Measurements from ENCODE around the gene LGALS8.
A peak's percentile ranks its signal among the peaks of the same experiment; 100 is the strongest.
"Not testable (repeated sequence)": the region's sequence is repeated elsewhere in the genome, so short reads cannot be mapped to it uniquely, and the experiment has no call there.

The LGALS8 gene

DNA sequence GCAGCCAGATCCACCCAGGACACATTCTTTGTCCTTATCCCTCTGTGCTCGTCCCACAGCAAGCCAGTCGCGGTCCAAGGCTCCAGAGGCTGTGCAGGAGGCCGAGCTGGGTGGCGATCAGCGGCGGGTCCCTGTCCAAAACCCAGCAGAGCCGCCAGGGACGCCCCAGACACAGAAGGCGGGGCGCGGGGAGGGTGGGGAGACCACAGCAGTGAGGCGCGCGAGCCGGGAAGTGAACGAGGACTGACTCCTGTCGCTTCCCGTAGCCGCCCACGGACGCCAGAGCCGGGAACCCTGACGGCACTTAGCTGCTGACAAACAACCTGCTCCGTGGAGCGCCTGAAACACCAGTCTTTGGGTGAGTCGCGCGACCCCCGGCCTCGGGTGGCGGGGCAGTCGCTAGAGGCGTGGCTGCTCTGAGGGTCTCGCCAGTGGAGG is at the start of gene LGALS8:
Gene LGALS8, plus strand, starts transcription at position 279 of the 438 bp plus-strand sequence. CDS start 2,089 bp downstream, outside the sequence.
- TF ChIP-seq, protein P1, sequence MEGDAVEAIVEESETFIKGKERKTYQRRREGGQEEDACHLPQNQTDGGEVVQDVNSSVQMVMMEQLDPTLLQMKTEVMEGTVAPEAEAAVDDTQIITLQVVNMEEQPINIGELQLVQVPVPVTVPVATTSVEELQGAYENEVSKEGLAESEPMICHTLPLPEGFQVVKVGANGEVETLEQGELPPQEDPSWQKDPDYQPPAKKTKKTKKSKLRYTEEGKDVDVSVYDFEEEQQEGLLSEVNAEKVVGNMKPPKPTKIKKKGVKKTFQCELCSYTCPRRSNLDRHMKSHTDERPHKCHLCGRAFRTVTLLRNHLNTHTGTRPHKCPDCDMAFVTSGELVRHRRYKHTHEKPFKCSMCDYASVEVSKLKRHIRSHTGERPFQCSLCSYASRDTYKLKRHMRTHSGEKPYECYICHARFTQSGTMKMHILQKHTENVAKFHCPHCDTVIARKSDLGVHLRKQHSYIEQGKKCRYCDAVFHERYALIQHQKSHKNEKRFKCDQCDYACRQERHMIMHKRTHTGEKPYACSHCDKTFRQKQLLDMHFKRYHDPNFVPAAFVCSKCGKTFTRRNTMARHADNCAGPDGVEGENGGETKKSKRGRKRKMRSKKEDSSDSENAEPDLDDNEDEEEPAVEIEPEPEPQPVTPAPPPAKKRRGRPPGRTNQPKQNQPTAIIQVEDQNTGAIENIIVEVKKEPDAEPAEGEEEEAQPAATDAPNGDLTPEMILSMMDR (IDR thresholded peaks at IDR 0.05; ENCODE audit: low read depth, low read length) = no peak
- DNase-seq (ENCODE audit: extremely low read depth, low read depth) = peak; percentile 57

DNA sequence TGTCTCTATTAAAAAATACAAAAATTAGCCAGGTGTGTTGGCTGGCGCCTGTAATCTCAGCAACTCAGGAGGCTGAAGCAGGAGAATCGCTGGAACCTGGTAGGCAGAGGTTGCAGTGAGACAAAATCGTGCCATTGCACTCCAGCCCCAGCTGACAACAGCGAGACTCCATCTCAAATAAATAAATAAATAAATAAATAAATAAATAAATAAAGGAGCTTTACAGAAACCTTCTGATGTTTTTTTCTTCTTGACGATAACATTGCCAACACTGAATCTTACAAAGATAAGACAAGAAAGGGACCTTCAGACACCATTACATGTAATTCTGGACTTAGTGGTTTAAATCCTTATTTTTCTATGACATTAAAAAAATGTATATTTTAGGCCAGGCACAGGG is 47.8 kb upstream of the LGALS8 start:
- no peak for DNase-seq (ENCODE audit: extremely low read depth, low read depth)
- TF ChIP-seq, protein P1 (IDR thresholded peaks at IDR 0.05; ENCODE audit: low read depth, low read length) = no peak

- TF ChIP-seq, protein P1 (IDR thresholded peaks at IDR 0.05; ENCODE audit: low read depth, low read length) = no peak
- DNase-seq (ENCODE audit: extremely low read depth, low read depth) = no peak
Measured at GRCh38 chr1:236480758-236481436, 42.9 kb upstream of the LGALS8 start.

GRCh38 chr1:236484310-236484971 is 39.3 kb upstream of the LGALS8 start:
- no peak for DNase-seq (ENCODE audit: extremely low read depth, low read depth)
- TF ChIP-seq, protein P1 (IDR thresholded peaks at IDR 0.05; ENCODE audit: low read depth, low read length) = no peak

GRCh38 chr1:236486356-236487002 is 37.3 kb upstream of the LGALS8 start:
- TF ChIP-seq, protein P1 (IDR thresholded peaks at IDR 0.05; ENCODE audit: low read depth, low read length) = no peak
- no peak for DNase-seq (ENCODE audit: extremely low read depth, low read depth)

DNA sequence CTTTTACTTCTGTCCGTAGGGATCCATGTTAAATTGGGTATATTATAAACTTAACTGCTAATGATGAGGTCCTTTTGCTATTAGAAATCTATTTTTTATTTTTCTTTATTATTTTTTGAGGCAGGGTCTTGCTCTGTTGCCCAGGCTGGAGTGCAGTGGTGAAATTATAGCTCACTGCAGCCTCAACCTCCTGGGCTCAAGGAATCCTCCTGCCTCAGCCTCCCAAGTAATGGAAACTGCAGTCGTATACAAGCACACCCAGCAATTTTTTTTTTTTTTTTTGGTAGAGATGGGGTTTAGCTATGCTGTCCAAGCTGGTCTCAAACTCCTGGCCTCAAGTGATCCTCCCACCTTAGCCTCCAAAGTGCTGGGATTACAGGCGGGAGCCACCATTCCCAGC is 34.6 kb upstream of the LGALS8 start:
- not testable (repeated sequence) for DNase-seq (ENCODE audit: extremely low read depth, low read depth)

- DNase-seq (ENCODE audit: extremely low read depth, low read depth) = no peak
- TF ChIP-seq, protein P1 (IDR thresholded peaks at IDR 0.05; ENCODE audit: low read depth, low read length) = peak; percentile 42
Measured at GRCh38 chr1:236489710-236490377, 33.9 kb upstream of the LGALS8 start.

Measured in AG09319 (cell line).